ENCODE data around the gene PRPF31. TPM values are rescaled to one million over a fixed set of nuclear protein-coding genes. Genes with fewer than 3 reads are reported as not detected.
"Not testable (repeated sequence)": the region's sequence is repeated elsewhere in the genome, so short reads cannot be mapped to it uniquely, and the experiment has no call there.

Gene PRPF31
- 70.6 TPM for polyA plus RNA-seq

- peaks cover 5% of the 10 kb centered on the region for H3K27me3 Mint-ChIP-seq
- H3K27ac Mint-ChIP-seq: peak within 1 kb of the TSS; percentile 80 to 99 (median 94)
- peaks cover 9% of the 10 kb centered on the region for H3K36me3 Mint-ChIP-seq
- peak within 1 kb of the TSS; percentile 81 to 98 (median 94) for H3K4me3 Mint-ChIP-seq
- H3K4me1 Mint-ChIP-seq: peaks cover 11 to 26% (median 19%) of the 10 kb centered on the region in 3 donors
- no peaks in the 10 kb centered on the region for H3K9me3 Mint-ChIP-seq
Measured at GRCh38 chr19:54115109-54116063, at the start of gene PRPF31, which contains the start of gene TFPT. Gene PRPF31 (plus strand): TSS chr19:54115754. CDS start chr19:54118279, 2,525 bp downstream. Gene TFPT (minus strand): TSS chr19:54115657. CDS start chr19:54115269, 388 bp downstream.

- no peaks in the 10 kb centered on the region for H3K36me3 Mint-ChIP-seq
- no peak overlapping the region for H3K4me3 Mint-ChIP-seq
- H3K27ac Mint-ChIP-seq: no peak overlapping the region
- H3K27me3 Mint-ChIP-seq: peaks cover 2% of the 10 kb centered on the region
- peaks cover 0 to 2% (median 0%) of the 10 kb centered on the region in 3 donors for H3K4me1 Mint-ChIP-seq
- H3K9me3 Mint-ChIP-seq: peaks cover 2 to 16% (median 10%) of the 10 kb centered on the region in 3 donors
Measured at GRCh38 chr19:54069470-54069869, 46.1 kb upstream of the PRPF31 start.

GRCh38 chr19:54073829-54074228, 41.7 kb upstream of the PRPF31 start:
- Mint-ChIP-seq H3K27ac (no peak overlapping the region), H3K4me3 (no peak overlapping the region), H3K27me3 (no peaks in the 10 kb centered on the region), H3K36me3 (no peaks in the 10 kb centered on the region), H3K4me1 (peaks cover 0 to 2% (median 0%) of the 10 kb centered on the region in 3 donors), H3K9me3 (peaks cover 0 to 11% (median 11%) of the 10 kb centered on the region in 3 donors)

GRCh38 chr19:54074851-54075250, 40.7 kb upstream of the PRPF31 start:
- Mint-ChIP-seq H3K9me3 (peaks cover 0 to 7% (median under 1%) of the 10 kb centered on the region in 3 donors), H3K4me1 (no peaks in the 10 kb centered on the region), H3K27me3 (peaks cover 4% of the 10 kb centered on the region), H3K36me3 (no peaks in the 10 kb centered on the region), H3K27ac (no peak overlapping the region), H3K4me3 (no peak overlapping the region)

- H3K27me3 Mint-ChIP-seq: peaks cover 4% of the 10 kb centered on the region
- no peaks in the 10 kb centered on the region for H3K36me3 Mint-ChIP-seq
- H3K4me1 Mint-ChIP-seq: no peaks in the 10 kb centered on the region
- no peak overlapping the region for H3K4me3 Mint-ChIP-seq
- peaks cover 0 to 10% (median 1%) of the 10 kb centered on the region in 3 donors for H3K9me3 Mint-ChIP-seq
- H3K27ac Mint-ChIP-seq: peak overlapping the region in 1 of 3 donors; percentile 10
Measured at GRCh38 chr19:54077334-54077733, 38.2 kb upstream of the PRPF31 start.

- Mint-ChIP-seq H3K4me3 (peak within 1 kb of the TSS in 1 of 4 donors; percentile 32), H3K9me3 (peaks cover 3 to 8% (median 3%) of the 10 kb centered on the region in 3 donors), H3K27me3 (peaks cover 4% of the 10 kb centered on the region), H3K27ac (peak within 1 kb of the TSS in 1 of 3 donors; percentile 56), H3K36me3 (no peaks in the 10 kb centered on the region), H3K4me1 (no peaks in the 10 kb centered on the region)
Measured at GRCh38 chr19:54081032-54081431, 34.5 kb upstream of the PRPF31 start, which contains the start of gene TARM1. Gene TARM1 (minus strand): TSS chr19:54081365. CDS start chr19:54081340, 25 bp downstream.

- no peak overlapping the region for H3K4me3 Mint-ChIP-seq
- H3K36me3 Mint-ChIP-seq: no peaks in the 10 kb centered on the region
- no peak overlapping the region for H3K27ac Mint-ChIP-seq
- peaks cover 3 to 7% (median 3%) of the 10 kb centered on the region in 3 donors for H3K9me3 Mint-ChIP-seq
- peaks cover 2% of the 10 kb centered on the region for H3K27me3 Mint-ChIP-seq
- H3K4me1 Mint-ChIP-seq: no peaks in the 10 kb centered on the region
Measured at GRCh38 chr19:54084410-54084809, 31.1 kb upstream of the PRPF31 start.

- H3K27ac Mint-ChIP-seq: peak overlapping the region in 2 of 3 donors; percentile 43 to 53
- peaks cover 4 to 7% (median 5%) of the 10 kb centered on the region in 3 donors for H3K4me1 Mint-ChIP-seq
- peaks cover 0 to 6% (median 2%) of the 10 kb centered on the region in 3 donors for H3K9me3 Mint-ChIP-seq
- peaks cover 22% of the 10 kb centered on the region for H3K27me3 Mint-ChIP-seq
- H3K36me3 Mint-ChIP-seq: no peaks in the 10 kb centered on the region
- H3K4me3 Mint-ChIP-seq: peak overlapping the region in 1 of 4 donors; percentile 70
Measured at GRCh38 chr19:54094426-54095000, 21.0 kb upstream of the PRPF31 start.

- Mint-ChIP-seq H3K27ac (no peak overlapping the region), H3K27me3 (peaks cover 22% of the 10 kb centered on the region), H3K4me1 (peaks cover 4 to 7% (median 5%) of the 10 kb centered on the region in 3 donors), H3K9me3 (peaks cover 0 to 6% (median 2%) of the 10 kb centered on the region in 3 donors), H3K4me3 (peak overlapping the region in 2 of 4 donors; percentile 16 to 60), H3K36me3 (no peaks in the 10 kb centered on the region)
Measured at GRCh38 chr19:54095136-54095858, 20.3 kb upstream of the PRPF31 start.

GRCh38 chr19:54095859-54096616, 19.5 kb upstream of the PRPF31 start:
- peak overlapping the region in 1 of 3 donors; percentile 77 for H3K27ac Mint-ChIP-seq
- H3K36me3 Mint-ChIP-seq, H3K4me1 Mint-ChIP-seq, H3K9me3 Mint-ChIP-seq: not testable (repeated sequence)
- peak overlapping the region in 3 of 4 donors; percentile 21 to 86 (median 74) for H3K4me3 Mint-ChIP-seq
- peaks cover 22% of the 10 kb centered on the region for H3K27me3 Mint-ChIP-seq

- H3K36me3 Mint-ChIP-seq: no peaks in the 10 kb centered on the region
- peaks cover 5 to 8% (median 7%) of the 10 kb centered on the region in 3 donors for H3K4me1 Mint-ChIP-seq
- peaks cover 0 to 6% (median 2%) of the 10 kb centered on the region in 3 donors for H3K9me3 Mint-ChIP-seq
- peaks cover 22% of the 10 kb centered on the region for H3K27me3 Mint-ChIP-seq
- H3K4me3 Mint-ChIP-seq: peak overlapping the region in 3 of 4 donors; percentile 28 to 57 (median 48)
- no peak overlapping the region for H3K27ac Mint-ChIP-seq
Measured at GRCh38 chr19:54096617-54097106, 18.9 kb upstream of the PRPF31 start.

- H3K27ac Mint-ChIP-seq: no peak overlapping the region
Measured at GRCh38 chr19:54099190-54099902, 16.2 kb upstream of the PRPF31 start.

GRCh38 chr19:54099903-54100255, 15.7 kb upstream of the PRPF31 start:
- H3K36me3 Mint-ChIP-seq, H3K4me3 Mint-ChIP-seq, H3K9me3 Mint-ChIP-seq: not testable (repeated sequence)
- peaks cover 9 to 17% (median 14%) of the 10 kb centered on the region in 3 donors for H3K4me1 Mint-ChIP-seq
- peak overlapping the region in 1 of 3 donors; percentile 46 for H3K27ac Mint-ChIP-seq
- peaks cover 13% of the 10 kb centered on the region for H3K27me3 Mint-ChIP-seq

More at GRCh38 chr19:54099190-54099902, 16.2 kb upstream of the PRPF31 start:
- Mint-ChIP-seq H3K4me1 (peaks cover 11 to 15% (median 14%) of the 10 kb centered on the region in 3 donors), H3K27me3 (peaks cover 18% of the 10 kb centered on the region), H3K36me3 (no peaks in the 10 kb centered on the region), H3K9me3 (peaks cover 0 to 2% (median under 1%) of the 10 kb centered on the region in 3 donors), H3K4me3 (peak overlapping the region in 1 of 4 donors; percentile 6)
